NT2/D1 (cell line): Measurements from ENCODE around the gene C20orf202.

ENCODE experiments used
- SUZ12 ChIP-seq: IDR thresholded peaks from 2 replicates; pipeline ENCODE4 v1.6.1; 2011; ENCODE audit not compliant: insufficient read length, insufficient read depth; ENCODE audit errors: extremely low read depth
- YY1 ChIP-seq: IDR thresholded peaks from 2 replicates; pipeline ENCODE4 v1.6.1; 2011; ENCODE audit not compliant: insufficient read length, insufficient read depth
- ZNF274 ChIP-seq: IDR thresholded peaks from 2 replicates; pipeline ENCODE4 v1.6.1; 2011; ENCODE audit warnings: mild to moderate bottlenecking, low read depth, low read length

DNA sequence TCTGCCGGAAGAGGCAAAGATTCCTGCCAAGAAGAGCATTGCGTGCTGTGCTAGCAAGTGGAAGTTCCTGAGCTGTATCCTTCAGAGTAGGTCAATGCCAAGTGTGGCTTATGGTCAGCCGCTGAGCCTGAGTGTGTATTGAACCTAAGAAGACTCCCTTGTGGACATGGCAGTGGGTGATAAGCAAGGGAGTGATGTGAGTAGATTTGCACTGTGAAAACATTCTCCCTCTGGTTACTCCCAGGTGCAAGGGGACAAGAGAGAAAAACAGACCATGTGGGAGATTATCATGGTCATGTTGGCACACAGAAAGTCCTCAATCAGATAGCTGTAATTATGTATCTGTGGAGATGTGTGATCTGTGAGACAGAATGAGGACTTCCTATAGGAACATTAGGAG lies 12.4 kb upstream of the C20orf202 start:
- TF ChIP-seq SUZ12 (no peak), ZNF274 (no peak), YY1 (no peak)
